ENCODE measurements around the gene NCBP2L. TPM values are rescaled to one million over a fixed set of nuclear protein-coding genes. Genes with fewer than 3 reads are reported as not detected.

Gene NCBP2L
- total and polyA plus RNA-seq, 2 donors (not counting 3 experiments of a cell fraction or from before 2014, with no cell fraction given): not detected

GRCh38 chrX:107760304-107761077 is 17.0 kb upstream of the NCBP2L start:
- Histone ChIP-seq H3K9me3 (replicated peaks; ENCODE audit: control insufficient read depth, insufficient read depth, low read length) (no peaks in the 10 kb centered on the region), H3K79me2 (ENCODE audit: control insufficient read depth, insufficient read depth, low read length) (no peaks in the 10 kb centered on the region), H4K20me1 (replicated peaks; ENCODE audit: control insufficient read depth, extremely low read depth, insufficient read depth, low read length) (no peaks in the 10 kb centered on the region), H3K9me1 (replicated peaks; ENCODE audit: control insufficient read depth, extremely low read depth, insufficient read depth, low read length) (no peaks in the 10 kb centered on the region), H3K4me1 (ENCODE audit: control insufficient read depth, extremely low read depth, insufficient read depth, low read length) (no peaks in the 10 kb centered on the region), H3K4me3 (replicated peaks in 1 of 3; ENCODE audit: insufficient read depth in 1 of 3, low read depth in 1 of 3, low read length in 3 of 3) (no peak overlapping the region), H2AFZ (ENCODE audit: low read depth, low read length) (no peak overlapping the region), H3K4me2 (ENCODE audit: insufficient read depth, low read length) (no peak overlapping the region), H3K9ac (replicated peaks; ENCODE audit: extremely low read depth, insufficient read depth, low read length) (no peak overlapping the region), H3K27me3 (ENCODE audit: control insufficient read depth in 2 of 2, insufficient read depth in 2 of 2, low read length in 2 of 2) (no peaks in the 10 kb centered on the region), H3K36me3 (ENCODE audit: control insufficient read depth in 2 of 2, extremely low read depth in 1 of 2, insufficient read depth in 2 of 2, low read length in 2 of 2) (no peaks in the 10 kb centered on the region), H3K27ac (ENCODE audit: insufficient read depth, low read depth, low read length) (no peak overlapping the region)
- FAIRE-seq (no peak), DNase-seq (ENCODE audit: low read depth, low spot score) (no peak)
- dilution Hi-C loops (cut with MboI; ENCODE audit: extremely low pct_ligation_motif_present, low sequenced_read_pairs) (no loop called here), intact Hi-C loops (cut with micrococcal nuclease) (no loop called here)
- ChIA-PET CTCF (interaction anchor here (1.0 to 1.1 kb wide), 2 partner anchors 15 to 87 kb away, joined by 3 to 4 read pairs; partner anchors contain the start of gene TSC22D3), POLR2A (no interaction called here)
- BruUV-seq (replicated peaks): no TSS peak
- no peak for TF ChIP-seq CTCF (IDR thresholded peaks at IDR 0.05; ENCODE audit: extremely low read depth in 1 of 2, insufficient read depth in 1 of 2, low read depth in 1 of 2, low read length in 2 of 2)
- TF ChIP-seq GATA2 (IDR thresholded peaks at IDR 0.05; ENCODE audit: insufficient read depth, insufficient read length, low read depth, low read length): no peak
- TF ChIP-seq EZH2 (IDR thresholded peaks at IDR 0.05; ENCODE audit: borderline replicate concordance, low read depth, low read length, severe bottlenecking): no peak
- no peak for TF ChIP-seq FOS (IDR thresholded peaks at IDR 0.05; ENCODE audit: borderline replicate concordance, insufficient read depth, low read length)
- TF ChIP-seq MAX (IDR thresholded peaks at IDR 0.05; ENCODE audit: insufficient read depth, insufficient read length): no peak
- TF ChIP-seq MYC (IDR thresholded peaks at IDR 0.05; ENCODE audit: low read depth, low read length): no peak
- TF ChIP-seq POLR2AphosphoS5 (IDR thresholded peaks at IDR 0.05; ENCODE audit: insufficient read depth, low read depth, low read length): no peak
- TF ChIP-seq JUN (IDR thresholded peaks at IDR 0.05; ENCODE audit: borderline replicate concordance, insufficient read depth, insufficient read length, low read depth): no peak
- no peak for TF ChIP-seq POLR2A (IDR thresholded peaks at IDR 0.05; ENCODE audit: low read depth, low read length)

Measured in endothelial cell of umbilical vein (primary cell).